HG02763 (cell line): Measurements from ENCODE around the gene TNIK.
"Not testable (repeated sequence)": the region's sequence is repeated elsewhere in the genome, so short reads cannot be mapped to it uniquely, and the experiment has no call there.

ENCODE experiments used
- ATAC-seq: cut with Tn5 transposase; IDR thresholded peaks from one replicate; pipeline ENCODE4 v1.9.1; 2021; ENCODE audit warnings: mild to moderate bottlenecking, moderate library complexity; ENCODE audit not compliant: unreplicated experiment

TNIK gene

GRCh38 chr3:171320750-171321558 lies 139.3 kb downstream of the TNIK start:
- ATAC-seq, result no peak

DNA sequence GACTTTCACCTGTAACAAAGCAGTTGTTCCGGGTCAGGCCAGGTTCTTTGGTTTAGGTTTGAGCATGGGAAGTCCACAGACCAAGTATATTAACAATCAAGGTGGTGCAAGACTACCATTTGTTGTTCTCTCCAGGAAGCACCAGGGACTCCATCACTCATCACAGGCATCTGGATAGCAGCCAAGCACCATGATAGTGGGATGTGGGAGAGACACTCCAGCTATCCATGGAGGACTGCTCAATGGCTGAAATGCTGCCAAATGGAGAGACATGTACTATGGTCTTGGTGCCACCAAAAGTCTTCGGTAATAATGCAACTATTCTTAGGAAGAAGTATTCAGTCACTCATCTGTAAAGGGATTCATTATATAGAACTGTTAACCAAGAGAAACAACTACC lies 143.0 kb downstream of the TNIK start:
- no peak for ATAC-seq

- ATAC-seq, result no peak
These were observed 144.3 kb downstream of the TNIK start for GRCh38 chr3:171315919-171316318.

DNA sequence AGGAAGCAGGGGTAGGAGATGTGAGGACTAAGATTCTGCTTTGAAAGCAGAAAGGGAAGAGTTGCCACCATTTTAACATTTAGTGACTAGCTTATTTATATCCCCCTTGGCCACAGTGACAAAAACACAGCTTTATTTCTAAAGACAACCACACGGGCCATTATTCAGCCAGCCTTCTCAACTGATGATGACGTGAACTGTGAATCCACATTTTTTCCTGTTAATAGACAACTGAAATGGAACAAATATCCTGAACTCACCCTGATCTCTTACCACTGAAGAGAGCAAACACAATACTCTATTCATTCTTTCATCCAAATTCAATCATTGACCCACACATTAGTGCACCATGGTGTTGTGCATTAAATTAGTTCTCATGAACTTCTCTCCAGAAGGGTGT lies 145.1 kb downstream of the TNIK start:
- ATAC-seq, result no peak

DNA sequence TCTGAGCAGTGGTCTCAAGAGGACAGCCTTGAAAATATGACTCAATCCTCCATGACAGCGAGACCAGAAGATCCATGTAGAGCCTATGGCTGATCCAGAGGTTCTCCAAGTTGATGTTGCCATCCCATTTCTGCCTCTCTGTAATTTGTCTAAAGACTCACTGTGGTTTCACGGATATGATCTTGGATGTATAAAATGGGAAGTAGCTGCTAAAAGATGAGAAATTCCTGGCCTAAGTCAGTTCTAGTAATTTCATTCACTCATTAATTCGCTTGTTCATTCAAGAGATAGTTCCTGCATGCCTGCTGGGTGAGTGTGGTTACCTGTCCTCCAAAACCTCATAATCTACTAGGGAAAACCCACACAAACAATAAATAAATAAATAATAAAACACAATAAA lies 145.9 kb downstream of the TNIK start:
- ATAC-seq, result no peak

- no peak for ATAC-seq
These were observed 146.5 kb downstream of the TNIK start for GRCh38 chr3:171313702-171314101.

DNA sequence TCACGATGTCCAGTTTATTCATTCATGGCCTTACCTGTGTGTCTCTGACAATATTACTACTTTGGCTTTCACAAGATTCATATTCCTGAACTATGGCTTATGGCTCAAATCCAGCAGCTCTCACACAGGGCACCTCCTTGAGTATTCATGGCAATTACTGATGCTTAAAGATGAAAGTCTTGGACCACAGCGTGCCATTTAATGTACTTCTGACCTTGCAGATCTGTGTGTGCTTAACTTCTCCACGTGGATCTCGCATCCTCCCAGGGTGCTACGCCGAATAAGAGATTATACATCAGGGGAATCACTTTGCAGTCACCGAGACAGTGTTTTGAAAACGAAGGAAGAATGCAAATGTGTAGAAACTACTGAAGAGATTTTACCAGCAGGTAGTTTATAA lies 147.5 kb downstream of the TNIK start:
- ATAC-seq, result no peak

DNA sequence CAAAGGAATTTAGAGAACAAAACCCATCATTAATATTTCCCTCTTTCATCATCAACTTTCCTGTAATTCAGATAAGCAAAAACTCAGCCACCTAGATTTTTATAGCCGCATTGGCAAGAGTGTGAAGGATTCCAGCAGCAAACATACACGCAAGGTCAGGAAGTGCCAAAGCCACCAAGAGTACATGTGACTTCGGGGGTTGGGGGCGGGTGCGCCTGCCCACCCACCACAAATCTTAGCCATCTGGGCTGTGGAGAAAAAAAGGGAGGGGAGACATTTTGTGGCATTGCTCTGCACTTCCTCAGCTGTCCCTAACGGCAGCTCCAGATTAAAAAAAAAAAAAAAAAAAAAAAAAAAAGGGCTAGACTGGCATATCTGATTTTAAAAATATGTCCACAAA lies 148.4 kb downstream of the TNIK start:
- ATAC-seq, result no peak

DNA sequence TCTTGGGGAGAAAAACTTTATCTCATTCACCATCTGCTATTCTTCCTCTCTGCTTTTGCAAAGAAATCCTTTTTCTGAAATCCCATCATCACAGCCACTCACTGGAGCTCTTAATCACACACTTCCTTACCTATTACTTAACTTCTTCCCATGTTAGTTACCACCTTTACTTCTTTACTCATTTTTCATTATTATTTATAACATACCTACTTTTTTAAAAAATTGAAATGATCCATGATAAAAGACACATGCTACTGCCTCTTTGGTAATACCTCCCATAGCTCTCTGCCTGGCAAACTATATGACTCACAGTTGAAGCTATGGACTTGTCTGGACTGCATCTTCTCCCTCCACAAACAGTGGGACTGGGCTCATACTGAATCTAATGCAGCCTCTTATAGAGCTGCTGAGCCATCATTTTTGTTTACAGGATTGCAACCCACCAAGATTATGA lies 150.3 kb downstream of the TNIK start:
- ATAC-seq, result no peak

DNA sequence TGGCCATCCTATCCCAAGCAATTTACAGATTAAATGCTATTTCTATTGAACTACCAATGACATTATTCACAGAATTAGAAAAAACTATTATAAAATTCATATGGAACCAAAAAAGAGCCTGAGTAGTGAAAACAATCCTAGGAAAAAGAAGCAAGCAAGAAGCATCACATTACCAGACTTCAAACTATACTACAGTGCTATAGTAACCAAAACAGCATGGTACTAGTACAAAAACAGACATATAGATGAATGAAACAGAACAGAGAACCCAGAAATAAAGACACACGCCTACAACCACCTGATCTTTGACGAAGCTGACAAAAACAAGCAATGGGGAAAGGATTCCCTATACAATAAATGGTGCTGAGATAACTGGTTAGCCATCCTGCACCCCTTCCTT lies 152.2 kb downstream of the TNIK start:
- no peak for ATAC-seq

- no peak for ATAC-seq
These were observed 153.1 kb downstream of the TNIK start for GRCh38 chr3:171307046-171307585.

GRCh38 chr3:171306631-171307030 lies 153.6 kb downstream of the TNIK start:
- ATAC-seq, result no peak

- not testable (repeated sequence) for ATAC-seq
These were observed 154.4 kb downstream of the TNIK start for GRCh38 chr3:171305823-171306222.

GRCh38 chr3:171304498-171304897 lies 155.7 kb downstream of the TNIK start:
- ATAC-seq, result not testable (repeated sequence)

GRCh38 chr3:171304017-171304416 lies 156.2 kb downstream of the TNIK start:
- not testable (repeated sequence) for ATAC-seq

- no peak for ATAC-seq
These were observed 158.2 kb downstream of the TNIK start for GRCh38 chr3:171301998-171302397.

DNA sequence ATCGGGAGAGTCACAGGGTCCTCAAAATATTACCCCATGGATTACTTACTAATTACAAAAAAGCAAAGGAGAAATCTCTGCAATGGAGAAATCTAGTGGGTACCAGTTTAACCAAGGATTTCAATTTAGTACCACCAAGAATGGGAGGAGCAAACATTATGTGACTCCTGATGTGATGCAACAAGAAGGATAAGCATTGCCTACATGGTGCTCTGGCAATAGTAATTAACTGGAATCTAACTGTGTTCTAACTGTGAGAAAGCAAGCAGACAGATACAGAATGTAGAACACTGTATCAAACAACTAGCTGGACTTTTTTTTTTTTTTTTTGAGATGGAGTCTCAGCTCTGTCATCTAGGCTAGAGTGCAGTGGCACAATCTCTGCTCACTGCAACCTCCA lies 159.2 kb downstream of the TNIK start:
- ATAC-seq, result no peak

DNA sequence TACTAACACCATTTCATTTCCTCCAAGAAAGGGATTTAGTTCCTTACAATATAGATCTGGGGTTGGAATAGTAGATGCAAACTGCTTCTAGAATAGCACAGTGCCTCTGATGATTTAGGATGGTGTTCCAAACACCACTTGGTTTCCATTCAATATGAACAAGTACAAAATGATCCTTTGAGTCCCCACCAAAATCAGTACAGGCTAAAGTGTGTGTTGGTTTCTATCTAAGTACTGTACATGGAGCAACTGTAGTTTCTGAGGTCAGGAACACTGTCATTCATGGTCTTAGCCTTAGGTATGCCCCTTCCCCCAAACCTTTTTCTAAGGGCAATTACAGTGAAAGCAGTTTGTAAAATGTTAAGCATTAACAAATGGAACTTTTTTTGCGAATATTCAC lies 162.3 kb downstream of the TNIK start:
- ATAC-seq, result no peak

DNA sequence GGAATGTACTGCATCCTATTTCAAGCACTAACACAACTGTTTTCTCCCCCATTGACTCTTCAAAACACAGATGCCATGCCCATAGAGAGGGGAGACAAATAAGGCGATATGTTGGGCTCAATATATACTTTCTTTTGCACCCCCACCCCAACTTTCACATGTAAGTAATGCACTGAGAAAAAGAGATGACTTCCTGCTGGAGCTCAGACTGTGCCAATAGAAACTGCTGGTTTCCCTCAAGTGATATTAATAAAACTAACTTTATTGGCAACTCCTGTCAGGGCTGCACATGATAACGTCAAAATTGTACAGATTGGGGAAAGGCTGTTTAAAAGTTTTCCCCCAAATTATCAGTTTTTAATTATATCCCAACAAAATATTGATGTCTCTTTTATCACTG lies 163.0 kb downstream of the TNIK start:
- ATAC-seq, result no peak

DNA sequence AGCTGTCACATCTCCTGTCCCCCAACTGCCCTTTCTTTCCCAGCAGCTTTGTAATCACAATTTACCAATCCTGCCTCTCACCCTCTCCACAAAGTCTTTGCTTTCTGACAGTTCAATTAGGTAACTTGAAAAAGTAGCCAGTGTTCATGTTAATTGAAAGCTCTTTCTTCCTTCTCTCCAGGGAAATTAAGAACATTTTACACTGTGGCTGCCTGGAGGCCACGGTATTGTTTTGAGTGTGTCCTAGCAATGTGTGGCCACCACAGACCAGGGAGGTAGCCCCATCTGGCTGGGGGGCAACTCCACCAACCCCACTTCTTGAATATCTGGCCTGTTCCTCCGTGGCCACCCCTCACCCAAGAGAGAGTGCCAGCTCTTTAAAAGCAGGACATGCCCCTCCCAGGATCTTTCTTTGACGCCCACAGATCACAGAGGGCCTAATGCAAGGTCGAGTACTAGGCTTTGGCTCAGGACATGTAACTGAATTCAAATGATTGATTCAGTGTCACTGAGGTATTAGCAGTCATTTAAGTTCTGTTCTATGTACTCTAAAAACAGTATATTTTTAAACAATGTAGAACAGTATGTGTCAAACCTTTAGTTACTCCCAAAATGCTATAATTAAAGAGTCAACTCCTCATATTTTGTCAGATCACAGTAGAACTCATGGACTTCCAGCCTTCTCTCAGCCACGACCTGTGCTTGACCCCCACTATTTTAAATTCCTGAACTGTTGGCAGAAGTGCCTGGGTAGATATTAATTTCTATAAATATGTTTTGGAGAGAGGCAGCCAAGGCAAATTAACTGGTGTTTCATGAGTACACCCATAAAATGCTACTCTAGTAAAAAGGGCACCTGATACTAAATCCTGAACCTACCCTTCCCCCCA lies 164.5 kb downstream of the TNIK start:
- no peak for ATAC-seq

GRCh38 chr3:171293142-171293782 lies 166.9 kb downstream of the TNIK start:
- peak; percentile 49 for ATAC-seq
